Activated B cell treated with CpG ODN at 0.5 μM for 24 hours (primary cell): ENCODE data around the gene MRGPRD. TPM values are rescaled to one million over a fixed set of nuclear protein-coding genes. Genes with fewer than 3 reads are reported as not detected.

Experiments
- ATAC-seq: fragments of 200-7000 bp; cut with Tn5 transposase; one replicate; pipeline ENCODE4 v1.10.0; 2021; ENCODE audit warnings: low read depth, mild to moderate bottlenecking, moderate library complexity
- CTCF ChIA-PET: fragments of 350-600 bp; sonication (Branson Sonifier 250); formaldehyde crosslinking; loops from one replicate; lab custom pipeline; 2021; ENCODE audit warnings: antibody characterized with exemption; lab: Charles Lee
- POLR2A ChIA-PET: fragments of 350-600 bp; sonication (Branson Sonifier 250); formaldehyde crosslinking; loops from one replicate; lab custom pipeline; 2021; ENCODE audit warnings: antibody characterized with exemption; lab: Charles Lee
- DNase-seq: peaks from one replicate; pipeline ENCODE4 v3.0.0; 2022
- H3K27ac Mint-ChIP-seq: one replicate; pipeline ENCODE4 v1.8.0; 2020; ENCODE audit warnings: mixed read lengths
- H3K27me3 Mint-ChIP-seq: one replicate; pipeline ENCODE4 v1.8.0; 2021; ENCODE audit warnings: mixed read lengths
- H3K36me3 Mint-ChIP-seq: one replicate; pipeline ENCODE4 v1.8.0; 2021; ENCODE audit warnings: low read depth, mixed read lengths
- H3K4me1 Mint-ChIP-seq: one replicate; pipeline ENCODE4 v1.8.0; 2021; ENCODE audit warnings: mixed read lengths
- H3K4me3 Mint-ChIP-seq: one replicate; pipeline ENCODE4 v1.8.0; 2020; ENCODE audit warnings: mild to moderate bottlenecking, mixed read lengths
- H3K9me3 Mint-ChIP-seq: one replicate; pipeline ENCODE4 v1.8.0; 2020; ENCODE audit warnings: mixed read lengths
- intact Hi-C: fragments of 100-400 bp; cut with micrococcal nuclease; formaldehyde crosslinking; loops from one replicate; pipeline ENCODE4 v1.15.1; 2024
- total RNA-seq: library from RNA; stranded (reverse); gene quantifications from 2 replicates; pipeline ENCODE4 v1.2.3, GENCODE V29; 2022
- TF ChIP-seq, protein P1 (sequence below): fragments of 200-600 bp; IDR thresholded peaks from one replicate; pipeline ENCODE4 v1.8.0; 2022; ENCODE audit warnings: antibody characterized with exemption, mild to moderate bottlenecking

Gene MRGPRD
- not detected in 2 replicates for total RNA-seq

DNA sequence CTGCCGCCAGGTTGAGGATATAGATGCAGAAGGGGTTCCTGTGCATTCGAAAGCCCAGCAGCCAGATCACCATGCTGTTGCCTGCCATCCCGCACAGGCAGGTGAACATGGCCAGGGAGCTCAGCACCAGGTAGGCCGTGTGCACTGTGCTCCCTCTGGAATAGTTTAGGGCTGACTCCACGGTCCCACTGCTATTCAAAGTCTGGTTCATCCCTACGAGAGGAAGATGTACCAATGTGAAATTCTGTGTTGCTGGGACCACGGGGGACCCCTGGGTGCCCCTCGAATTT is at the start of gene MRGPRD:
TSS of gene MRGPRD (minus strand) at position 211 of the 290 bp plus-strand sequence. CDS start at position 211, 0 bp downstream.
- Mint-ChIP-seq H3K4me3 (no peak within 1 kb of the TSS), H3K36me3 (no peaks in the 10 kb centered on the region), H3K27me3 (peaks cover 11% of the 10 kb centered on the region), H3K4me1 (no peaks in the 10 kb centered on the region), H3K27ac (no peak within 1 kb of the TSS), H3K9me3 (peaks cover 5% of the 10 kb centered on the region)
- ChIA-PET CTCF (no interaction called here), POLR2A (no interaction called here)
- intact Hi-C loops, result no loop called here
- no peak for DNase-seq
- TF ChIP-seq, protein P1, sequence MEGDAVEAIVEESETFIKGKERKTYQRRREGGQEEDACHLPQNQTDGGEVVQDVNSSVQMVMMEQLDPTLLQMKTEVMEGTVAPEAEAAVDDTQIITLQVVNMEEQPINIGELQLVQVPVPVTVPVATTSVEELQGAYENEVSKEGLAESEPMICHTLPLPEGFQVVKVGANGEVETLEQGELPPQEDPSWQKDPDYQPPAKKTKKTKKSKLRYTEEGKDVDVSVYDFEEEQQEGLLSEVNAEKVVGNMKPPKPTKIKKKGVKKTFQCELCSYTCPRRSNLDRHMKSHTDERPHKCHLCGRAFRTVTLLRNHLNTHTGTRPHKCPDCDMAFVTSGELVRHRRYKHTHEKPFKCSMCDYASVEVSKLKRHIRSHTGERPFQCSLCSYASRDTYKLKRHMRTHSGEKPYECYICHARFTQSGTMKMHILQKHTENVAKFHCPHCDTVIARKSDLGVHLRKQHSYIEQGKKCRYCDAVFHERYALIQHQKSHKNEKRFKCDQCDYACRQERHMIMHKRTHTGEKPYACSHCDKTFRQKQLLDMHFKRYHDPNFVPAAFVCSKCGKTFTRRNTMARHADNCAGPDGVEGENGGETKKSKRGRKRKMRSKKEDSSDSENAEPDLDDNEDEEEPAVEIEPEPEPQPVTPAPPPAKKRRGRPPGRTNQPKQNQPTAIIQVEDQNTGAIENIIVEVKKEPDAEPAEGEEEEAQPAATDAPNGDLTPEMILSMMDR, result no peak
- no peak for ATAC-seq

- ChIA-PET CTCF (no interaction called here), POLR2A (no interaction called here)
- Mint-ChIP-seq H3K4me3 (no peak overlapping the region), H3K9me3 (no peaks in the 10 kb centered on the region), H3K4me1 (no peaks in the 10 kb centered on the region), H3K27me3 (peaks cover 4% of the 10 kb centered on the region), H3K27ac (no peak overlapping the region), H3K36me3 (no peaks in the 10 kb centered on the region)
- ATAC-seq (no peak), DNase-seq (no peak)
- TF ChIP-seq, protein P1, result no peak
- intact Hi-C loops, result no loop called here
These were observed 49.5 kb upstream of the MRGPRD start for GRCh38 chr11:69030301-69030700.

- intact Hi-C loops, result no loop called here
- ATAC-seq, result no peak
- POLR2A ChIA-PET, result no interaction called here
These were observed 47.1 kb upstream of the MRGPRD start for GRCh38 chr11:69027704-69028372.

DNA sequence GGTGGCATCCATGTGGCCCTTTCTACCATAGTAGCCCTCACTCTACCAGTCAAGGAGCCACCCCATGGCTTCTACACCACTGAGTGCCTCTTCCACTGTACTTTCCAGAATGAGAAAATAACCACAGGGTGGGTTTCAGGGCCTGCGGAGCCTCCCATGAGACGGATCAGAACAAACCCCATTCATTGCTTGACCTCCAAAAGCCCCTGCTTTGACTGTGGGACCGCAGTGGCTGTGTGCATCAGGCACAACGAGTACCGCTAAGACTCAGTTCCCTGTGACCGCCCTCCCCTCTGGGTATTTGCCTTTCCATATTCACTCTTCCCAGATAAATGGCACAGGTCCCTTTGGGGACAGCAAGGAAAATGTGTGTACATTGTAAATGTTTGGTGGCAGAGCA is 43.7 kb upstream of the MRGPRD start:
- intact Hi-C loops, result no loop called here
- ChIA-PET CTCF (no interaction called here), POLR2A (interaction anchor here (0.8 kb wide), 1 partner anchor 80 kb away, joined by 4 read pairs; no protein-coding TSS in a partner anchor)
- no peak overlapping the region for H3K27ac Mint-ChIP-seq
- DNase-seq (no peak), ATAC-seq (no peak)
- no peaks in the 10 kb centered on the region for H3K36me3 Mint-ChIP-seq
- TF ChIP-seq, protein P1, result no peak
- H3K4me1 Mint-ChIP-seq, result no peaks in the 10 kb centered on the region
- no peak overlapping the region for H3K4me3 Mint-ChIP-seq
- H3K27me3 Mint-ChIP-seq, result peaks cover 5% of the 10 kb centered on the region
- no peaks in the 10 kb centered on the region for H3K9me3 Mint-ChIP-seq

More at GRCh38 chr11:69027704-69028372, 47.1 kb upstream of the MRGPRD start:
- TF ChIP-seq, protein P1, result no peak
- Mint-ChIP-seq H3K4me1 (no peaks in the 10 kb centered on the region), H3K4me3 (no peak overlapping the region), H3K27me3 (peaks cover 7% of the 10 kb centered on the region), H3K9me3 (no peaks in the 10 kb centered on the region), H3K36me3 (no peaks in the 10 kb centered on the region), H3K27ac (no peak overlapping the region)
- DNase-seq, result no peak
- CTCF ChIA-PET, result no interaction called here

DNA sequence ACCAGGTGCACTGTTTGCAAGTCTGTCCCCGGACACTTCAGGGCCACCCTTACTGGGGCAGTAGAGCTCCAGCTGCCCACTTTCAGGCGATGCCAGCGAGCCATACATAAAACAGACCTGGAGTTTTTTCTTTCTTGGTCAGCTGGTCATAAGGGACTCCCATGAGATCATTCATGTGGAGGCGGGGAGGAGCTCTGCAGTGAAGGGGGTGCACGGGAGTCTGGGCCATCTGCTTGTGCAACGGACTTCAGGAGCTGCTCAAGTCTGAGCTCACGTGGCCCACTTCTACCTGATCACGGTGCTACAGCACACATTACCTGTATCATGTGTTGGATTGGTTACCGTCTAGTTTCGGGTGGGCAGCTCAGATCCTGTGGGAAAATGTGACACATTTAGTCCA is 41.5 kb upstream of the MRGPRD start:
- POLR2A ChIA-PET, result no interaction called here
- no peaks in the 10 kb centered on the region for H3K9me3 Mint-ChIP-seq
- CTCF ChIA-PET, result no interaction called here
- no peaks in the 10 kb centered on the region for H3K4me1 Mint-ChIP-seq
- no peaks in the 10 kb centered on the region for H3K36me3 Mint-ChIP-seq
- intact Hi-C loops, result no loop called here
- H3K4me3 Mint-ChIP-seq, result no peak overlapping the region
- TF ChIP-seq, protein P1, result no peak
- H3K27me3 Mint-ChIP-seq, result peaks cover 5% of the 10 kb centered on the region
- no peak for DNase-seq
- ATAC-seq, result no peak
- no peak overlapping the region for H3K27ac Mint-ChIP-seq
